Ishikawa (cell line): Measurements from ENCODE around the gene DAAM1.
A peak's percentile ranks its signal among the peaks of the same experiment; 100 is the strongest.

ENCODE experiments used
- CEBPB ChIP-seq: IDR thresholded peaks from 2 replicates; pipeline ENCODE4 v1.6.1; 2012
- CREB1 ChIP-seq: IDR thresholded peaks from 2 replicates; pipeline ENCODE4 v1.6.1; 2012; ENCODE audit warnings: low read depth
- EGR1 ChIP-seq: IDR thresholded peaks from 2 replicates; pipeline ENCODE4 v1.6.1; 2012
- EP300 ChIP-seq: IDR thresholded peaks from 2 replicates; pipeline ENCODE4 v1.6.1; 2012; ENCODE audit warnings: borderline replicate concordance
- FOXM1 ChIP-seq: IDR thresholded peaks from 2 replicates; pipeline ENCODE4 v1.6.1; 2012; ENCODE audit warnings: low read depth, borderline replicate concordance
- MAX ChIP-seq: IDR thresholded peaks from 2 replicates; pipeline ENCODE4 v1.6.1; 2012
- NFIC ChIP-seq: IDR thresholded peaks from 2 replicates; pipeline ENCODE4 v1.6.1; 2012
- RAD21 ChIP-seq: IDR thresholded peaks from 2 replicates; pipeline ENCODE4 v1.6.1; 2012; ENCODE audit warnings: low read depth
- REST ChIP-seq: IDR thresholded peaks from 2 replicates; pipeline ENCODE4 v1.6.1; 2012; ENCODE audit warnings: low read depth, mild to moderate bottlenecking
- TAF1 ChIP-seq: IDR thresholded peaks from 2 replicates; pipeline ENCODE4 v1.6.1; 2012; ENCODE audit warnings: low read depth, mild to moderate bottlenecking
- TCF12 ChIP-seq: IDR thresholded peaks from 2 replicates; pipeline ENCODE4 v1.6.1; 2012; ENCODE audit warnings: low read depth
- TEAD4 ChIP-seq: IDR thresholded peaks from 2 replicates; pipeline ENCODE4 v1.6.1; 2012
- USF1 ChIP-seq: IDR thresholded peaks from 2 replicates; pipeline ENCODE4 v1.6.1; 2012
- YY1 ChIP-seq: IDR thresholded peaks from 2 replicates; pipeline ENCODE4 v1.6.1; 2012; ENCODE audit warnings: low read depth
- ZBTB7A ChIP-seq: IDR thresholded peaks from 2 replicates; pipeline ENCODE4 v1.6.1; 2012; ENCODE audit warnings: low read depth

DAAM1 gene

GRCh38 chr14:59331217-59331616 lies 142.8 kb downstream of the DAAM1 start:
- no peak for TF ChIP-seq EP300
- no peak for TF ChIP-seq USF1
- TF ChIP-seq CEBPB, result no peak
- TF ChIP-seq EGR1, result no peak
- TF ChIP-seq REST, result no peak
- no peak for TF ChIP-seq YY1
- TF ChIP-seq TCF12, result no peak
- TF ChIP-seq NFIC, result no peak
- no peak for TF ChIP-seq TAF1
- no peak for TF ChIP-seq TEAD4
- no peak for TF ChIP-seq MAX
- no peak for TF ChIP-seq FOXM1
- TF ChIP-seq ZBTB7A, result no peak
- no peak for TF ChIP-seq CREB1
- no peak for TF ChIP-seq RAD21

GRCh38 chr14:59332727-59333126 lies 144.3 kb downstream of the DAAM1 start:
- TF ChIP-seq EGR1, result no peak

- no peak for TF ChIP-seq USF1
- no peak for TF ChIP-seq MAX
- TF ChIP-seq RAD21, result no peak
- no peak for TF ChIP-seq NFIC
- TF ChIP-seq YY1, result no peak
- TF ChIP-seq EGR1, result no peak
- TF ChIP-seq EP300, result no peak
- TF ChIP-seq FOXM1, result no peak
Observed at GRCh38 chr14:59333235-59333634, 144.8 kb downstream of the DAAM1 start.

- TF ChIP-seq CEBPB, result 0 out of 2 replicates have a peak, but pooled peaks have one; percentile 23
- no peak for TF ChIP-seq YY1
- no peak for TF ChIP-seq EP300
- TF ChIP-seq FOXM1, result no peak
- TF ChIP-seq USF1, result no peak
- TF ChIP-seq CREB1, result no peak
- no peak for TF ChIP-seq ZBTB7A
Observed at GRCh38 chr14:59333668-59334067, 145.2 kb downstream of the DAAM1 start.

- no peak for TF ChIP-seq CREB1
- TF ChIP-seq EGR1, result no peak
- no peak for TF ChIP-seq TCF12
- no peak for TF ChIP-seq EP300
- no peak for TF ChIP-seq YY1
- no peak for TF ChIP-seq NFIC
- no peak for TF ChIP-seq CEBPB
- no peak for TF ChIP-seq MAX
- no peak for TF ChIP-seq TAF1
- TF ChIP-seq TEAD4, result no peak
- TF ChIP-seq RAD21, result no peak
- no peak for TF ChIP-seq USF1
- TF ChIP-seq ZBTB7A, result no peak
- TF ChIP-seq FOXM1, result no peak
- TF ChIP-seq REST, result no peak
Observed at GRCh38 chr14:59334253-59334652, 145.8 kb downstream of the DAAM1 start.

- TF ChIP-seq MAX, result no peak
- TF ChIP-seq CEBPB, result no peak
- no peak for TF ChIP-seq TEAD4
- no peak for TF ChIP-seq FOXM1
- no peak for TF ChIP-seq USF1
- no peak for TF ChIP-seq TAF1
Observed at GRCh38 chr14:59336098-59336497, 147.6 kb downstream of the DAAM1 start.
